ENCODE results near the gene HES5.

GRCh38 chr1:2544093-2544874 lies 14.2 kb upstream of the HES5 start:
- no peak for TF ChIP-seq CTCF (IDR thresholded peaks at IDR 0.05; ENCODE audit: insufficient read depth, low read length, poor library complexity, severe bottlenecking)
- TF ChIP-seq EZH2phosphoT487 (conservative IDR thresholded peaks at IDR 0.05; ENCODE audit: low read length) = no peak

All from SU-DHL-6 (cell line).